ENCODE measurements around the gene SLC26A8.
"Not testable (repeated sequence)": the region's sequence is repeated elsewhere in the genome, so short reads cannot be mapped to it uniquely, and the experiment has no call there.

Gene SLC26A8

GRCh38 chr6:36050947-36051710 lies 26.7 kb upstream of the SLC26A8 start:
- peak; percentile 15 for DNase-seq

DNA sequence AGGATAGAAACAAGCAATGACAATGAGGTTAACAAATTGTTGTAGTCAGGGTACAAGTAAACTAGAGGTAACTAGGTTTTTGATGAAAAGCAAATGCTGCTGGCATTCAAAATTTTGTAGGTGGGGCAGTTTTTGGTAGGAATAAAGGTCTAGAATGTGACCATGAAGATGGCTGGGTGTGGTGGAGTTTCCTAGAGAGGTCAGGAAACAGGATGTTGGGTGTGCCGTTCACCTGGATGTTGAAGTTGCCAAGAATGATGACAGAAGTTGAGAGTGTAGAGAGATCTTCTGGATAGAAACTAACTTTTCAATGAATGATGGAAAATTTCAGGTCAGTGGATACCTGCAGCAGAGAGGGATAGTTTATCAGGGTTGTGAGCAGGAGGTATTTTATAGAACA lies 25.9 kb upstream of the SLC26A8 start:
- DNase-seq, result no peak

DNA sequence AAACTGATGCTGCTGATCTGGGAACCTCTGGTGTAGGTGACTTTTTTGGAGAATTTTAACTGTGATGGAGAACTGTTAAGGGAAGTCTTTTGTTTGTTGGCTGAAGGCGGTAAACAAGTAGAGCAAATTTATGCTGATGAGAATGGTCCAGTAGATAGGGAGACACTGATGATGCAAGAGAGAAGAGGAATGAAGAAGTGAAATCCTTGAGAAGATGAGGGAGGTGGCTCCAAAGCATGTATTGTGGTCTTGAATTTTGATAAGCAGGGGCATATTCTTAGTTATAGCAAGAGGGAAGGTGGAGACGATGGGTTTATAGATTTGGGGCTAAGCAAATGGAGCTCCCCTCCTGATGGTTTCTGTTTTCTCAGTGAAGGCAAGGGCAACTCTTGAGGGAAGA lies 25.1 kb upstream of the SLC26A8 start:
- DNase-seq, result no peak

GRCh38 chr6:36042618-36043260 lies 18.3 kb upstream of the SLC26A8 start:
- DNase-seq, result no peak

GRCh38 chr6:36040958-36041357 lies 16.5 kb upstream of the SLC26A8 start:
- DNase-seq, result no peak

GRCh38 chr6:36039112-36039511 lies 14.7 kb upstream of the SLC26A8 start:
- DNase-seq, result no peak

DNA sequence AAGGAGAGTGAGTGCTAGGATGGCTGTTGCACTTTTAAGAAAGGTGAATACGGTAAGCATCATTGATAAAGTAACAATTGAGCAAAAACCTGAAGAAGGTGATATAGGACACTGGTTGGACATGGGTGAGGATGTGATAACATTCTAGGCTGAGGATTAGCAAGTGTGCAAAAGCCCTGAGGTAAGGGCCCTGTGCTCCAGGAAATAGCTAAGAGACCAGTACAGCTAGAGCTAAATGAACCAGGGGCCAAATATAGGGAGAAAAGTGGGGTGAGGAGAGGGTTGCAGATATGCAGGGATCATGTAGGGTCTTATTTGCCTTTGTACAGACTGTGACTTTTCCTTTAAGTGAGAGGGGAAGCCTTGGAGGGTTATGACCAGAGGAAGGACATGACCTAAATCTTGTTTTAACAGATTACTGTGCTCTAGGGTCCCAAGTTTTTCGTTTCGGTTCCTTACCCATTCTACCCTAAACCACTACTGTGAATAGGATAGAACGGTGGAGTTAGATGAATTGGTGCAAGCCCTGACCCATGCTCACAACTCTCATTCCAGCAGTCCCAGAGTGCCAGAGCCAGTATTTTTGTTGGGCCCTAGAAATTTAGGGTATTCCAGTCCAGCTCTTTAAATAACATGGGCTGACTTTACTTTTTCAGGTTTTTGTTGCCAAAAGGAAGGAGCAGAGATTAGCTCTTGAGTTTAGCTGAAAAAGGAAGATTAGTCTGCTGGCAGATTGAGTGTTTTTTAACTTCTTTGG lies 13.9 kb upstream of the SLC26A8 start:
- DNase-seq, result no peak

- no peak for DNase-seq
These were observed 10.8 kb upstream of the SLC26A8 start for GRCh38 chr6:36035225-36035624.

GRCh38 chr6:36034441-36034840 lies 10.0 kb upstream of the SLC26A8 start:
- no peak for DNase-seq

DNA sequence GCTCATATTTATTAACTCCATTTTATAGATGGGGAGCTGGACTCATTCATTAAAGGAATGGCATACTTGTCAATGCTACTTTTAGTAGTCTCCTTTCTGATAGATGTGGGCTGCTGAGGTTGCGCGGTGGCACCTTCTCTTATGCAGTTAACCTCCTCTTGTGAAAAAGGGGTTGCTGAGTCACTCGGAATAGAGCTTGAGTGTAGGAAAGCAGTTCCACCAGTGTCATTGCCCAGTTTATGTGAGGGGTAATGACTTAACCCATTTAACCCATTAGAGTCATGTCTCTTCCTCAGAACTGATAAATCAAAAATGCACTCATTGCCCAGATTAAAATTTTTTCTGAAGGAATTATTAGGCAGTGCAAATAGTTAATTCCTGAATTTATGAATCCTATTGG lies 9.5 kb upstream of the SLC26A8 start:
- no peak for DNase-seq

- not testable (repeated sequence) for DNase-seq
These were observed 8.7 kb upstream of the SLC26A8 start for GRCh38 chr6:36033144-36033543.

GRCh38 chr6:36032261-36032660 lies 7.8 kb upstream of the SLC26A8 start:
- DNase-seq, result no peak

GRCh38 chr6:36029464-36029863 lies 5.0 kb upstream of the SLC26A8 start:
- no peak for DNase-seq

GRCh38 chr6:36028877-36029324 lies 4.5 kb upstream of the SLC26A8 start:
- peak; percentile 39 for DNase-seq

DNA sequence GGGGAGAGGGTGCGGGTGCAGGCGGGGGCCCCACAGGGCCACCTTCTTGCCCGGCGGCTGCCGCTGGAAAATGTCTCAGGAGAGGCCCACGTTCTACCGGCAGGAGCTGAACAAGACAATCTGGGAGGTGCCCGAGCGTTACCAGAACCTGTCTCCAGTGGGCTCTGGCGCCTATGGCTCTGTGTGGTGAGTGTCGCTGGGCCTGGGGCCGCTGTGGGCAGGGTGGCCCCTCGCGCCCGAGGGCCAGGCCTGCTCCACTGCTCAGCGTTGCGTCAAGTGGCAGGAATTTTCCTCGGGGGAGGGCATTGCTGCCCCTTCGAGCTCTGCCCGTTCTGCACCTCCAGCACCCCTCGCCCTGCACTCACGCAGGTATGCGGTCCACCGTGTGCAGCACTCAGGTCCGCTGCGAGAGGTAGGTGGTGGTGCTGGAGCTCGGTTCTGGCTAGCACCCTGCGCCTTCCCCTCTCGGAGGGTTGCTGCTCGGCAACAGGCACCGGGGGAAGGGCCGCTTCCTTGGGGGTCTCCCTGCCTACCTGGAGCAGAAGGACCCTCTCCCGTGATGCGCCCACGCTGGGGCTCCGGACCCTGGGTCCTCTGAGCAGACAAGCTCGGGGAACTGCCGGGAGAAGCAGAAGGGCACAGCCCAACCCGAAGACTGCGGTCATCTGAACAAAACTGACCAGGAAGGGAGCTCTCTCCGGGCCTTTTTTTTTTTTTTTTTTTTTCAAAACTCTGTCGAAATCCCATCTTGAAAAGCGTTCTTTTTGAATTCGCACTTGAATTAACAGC lies 3.8 kb upstream of the SLC26A8 start:
- DNase-seq, result peak; percentile 39

DNA sequence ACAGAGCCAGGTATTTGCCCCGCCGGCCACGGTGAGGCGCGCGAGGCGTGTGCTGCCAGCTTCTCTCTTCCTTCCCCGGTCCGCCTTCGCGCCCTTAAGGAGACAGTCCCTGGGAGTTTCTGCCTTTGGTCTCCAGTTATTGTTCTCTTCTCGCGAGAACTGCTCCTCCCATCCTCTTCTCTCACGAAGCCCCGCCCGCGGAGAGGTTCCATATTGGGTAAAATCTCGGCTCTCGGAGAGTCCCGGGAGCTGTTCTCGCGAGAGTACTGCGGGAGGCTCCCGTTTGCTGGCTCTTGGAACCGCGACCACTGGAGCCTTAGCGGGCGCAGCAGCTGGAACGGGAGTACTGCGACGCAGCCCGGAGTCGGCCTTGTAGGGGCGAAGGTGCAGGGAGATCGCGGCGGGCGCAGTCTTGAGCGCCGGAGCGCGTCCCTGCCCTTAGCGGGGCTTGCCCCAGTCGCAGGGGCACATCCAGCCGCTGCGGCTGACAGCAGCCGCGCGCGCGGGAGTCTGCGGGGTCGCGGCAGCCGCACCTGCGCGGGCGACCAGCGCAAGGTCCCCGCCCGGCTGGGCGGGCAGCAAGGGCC lies 3.2 kb upstream of the SLC26A8 start, which contains the start of gene MAPK14:
Gene MAPK14, plus strand, starts transcription at position 308 of the 587 bp plus-strand sequence. CDS start 350 bp downstream, outside the sequence.
- DNase-seq, result peak; percentile 100

GRCh38 chr6:36025932-36026327 lies 1.5 kb upstream of the SLC26A8 start:
- no peak for DNase-seq

GRCh38 chr6:36025260-36025931 lies 955 bp upstream of the SLC26A8 start:
- DNase-seq, result no peak

GRCh38 chr6:36020154-36020553 lies 4.3 kb downstream of the SLC26A8 start:
- no peak for DNase-seq

DNA sequence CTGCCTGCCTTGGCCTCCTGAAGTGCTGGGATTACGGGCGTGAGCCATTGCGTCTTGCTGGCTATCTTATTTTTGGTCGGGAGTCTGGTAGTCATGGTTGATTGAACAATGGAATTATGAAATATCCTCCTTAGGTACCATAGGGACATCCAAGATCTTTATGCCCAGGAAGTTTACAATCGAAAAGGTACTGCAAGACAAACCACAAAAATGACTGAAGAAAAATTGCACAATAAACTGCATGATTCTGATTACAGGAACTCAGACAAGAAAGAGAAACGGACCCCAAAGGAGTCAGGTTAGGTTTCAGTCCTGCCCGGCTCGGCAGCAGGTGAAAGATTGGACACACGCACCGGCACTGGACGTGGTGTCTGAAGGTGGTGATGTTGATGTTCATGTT lies 5.3 kb downstream of the SLC26A8 start:
- DNase-seq, result no peak

DNA sequence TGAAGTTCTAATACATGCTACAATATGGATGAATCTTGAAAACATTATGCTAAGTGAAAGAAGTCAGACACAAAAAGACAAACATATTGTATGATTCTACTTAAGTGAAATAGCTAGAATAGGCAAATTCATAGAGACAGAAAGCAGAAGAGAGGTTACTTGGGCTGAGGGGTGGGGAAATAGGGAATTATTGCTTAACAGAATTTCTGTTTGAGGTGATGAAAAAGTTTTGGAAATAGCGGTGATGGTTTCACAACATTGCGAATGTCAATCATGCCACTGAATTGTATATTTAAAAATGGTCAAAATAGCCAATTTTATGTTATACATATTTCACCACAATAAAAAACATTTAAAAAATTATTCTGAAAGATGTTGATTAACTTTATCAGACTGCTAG lies 6.1 kb downstream of the SLC26A8 start:
- DNase-seq, result no peak

- no peak for DNase-seq
These were observed 8.8 kb downstream of the SLC26A8 start for GRCh38 chr6:36015666-36016065.
